Gastroesophageal sphincter (tissue), 4 donors: ENCODE data around the gene PDE4B. TPM values are rescaled to one million over a fixed set of nuclear protein-coding genes. Genes with fewer than 3 reads are reported as not detected.
A peak's percentile ranks its signal among the peaks of the same experiment; 100 is the strongest.

Experiments used
- ATAC-seq: fragments of 150-250 bp; one replicate; pipeline ENCODE4 v1.9.1; 2016; ENCODE audit warnings: mild to moderate bottlenecking, moderate library complexity
- H3K27ac ChIP-seq, 4 donors: fragments of 200-600 bp; sonication (generic) in 3 of 4; 1 replicate in 3 of 4; 2 replicates in 1 of 4; pipeline ENCODE4 v1.5.1; 2016 to 2019
- H3K27me3 ChIP-seq: fragments of 200-600 bp; sonication (generic); one replicate; pipeline ENCODE4 v1.5.1; 2019
- H3K36me3 ChIP-seq, 2 donors: fragments of 200-600 bp; sonication (generic); one replicate each; pipeline ENCODE4 v1.5.1; 2019; ENCODE audit warnings: control low read depth in 1 of 2
- H3K4me1 ChIP-seq, 3 donors: fragments of 200-600 bp; sonication (generic); 1 replicate in 2 of 3; 2 replicates in 1 of 3; pipeline ENCODE4 v1.5.1; 2016 to 2019; ENCODE audit warnings: control low read depth in 2 of 3
- H3K4me3 ChIP-seq, 2 donors: fragments of 200-600 bp; sonication (generic); one replicate each; pipeline ENCODE4 v1.5.1; 2019; ENCODE audit warnings: mild to moderate bottlenecking in 1 of 2, moderate library complexity in 1 of 2
- H3K9me3 ChIP-seq, 3 donors: fragments of 200-600 bp; sonication (generic); one replicate each; pipeline ENCODE4 v1.5.1; 2017 to 2019; ENCODE audit warnings: control low read depth in 2 of 3
- EP300 ChIP-seq: sonication (generic); formaldehyde crosslinking; IDR thresholded peaks from one replicate; pipeline ENCODE4 v1.6.1; 2017; ENCODE audit warnings: antibody characterized with exemption, mild to moderate bottlenecking
- POLR2A ChIP-seq, 2 donors: fragments of 450-650 bp; IDR thresholded peaks; one replicate each; pipeline ENCODE4 v1.6.1; 2017; ENCODE audit warnings: antibody characterized with exemption in 2 of 2, mild to moderate bottlenecking in 2 of 2, moderate library complexity in 1 of 2
- POLR2AphosphoS5 ChIP-seq: sonication (generic); formaldehyde crosslinking; IDR thresholded peaks from one replicate; pipeline ENCODE4 v1.6.1; 2017; ENCODE audit warnings: antibody characterized with exemption
- WGBS, 2 donors: methylation state at CpG; one replicate each; pipeline ENCODE4 v1.1.5; 2018; ENCODE audit warnings: low coverage in 1 of 2; 5-methylcytosine and 5-hydroxymethylcytosine counted together
- total RNA-seq, 4 donors: library from RNA; depleted of rRNA; stranded (reverse); fragments of >200 nt; gene quantifications; one replicate each; pipeline ENCODE4 v1.1.0, GENCODE V29; 2016
- TF ChIP-seq, protein P1 (sequence below), 4 experiments: fragments of 200-600 bp in 2 of 4; fragments of 450-650 bp in 2 of 4; sonication (generic) in 1 of 4; IDR thresholded peaks; one replicate each; pipeline ENCODE4 v1.5.1; 2017 to 2019; ENCODE audit warnings: antibody characterized with exemption in 4 of 4, mild to moderate bottlenecking in 2 of 4, moderate library complexity in 2 of 4

PDE4B gene
- total RNA-seq, 4 donors from 2014 or later, result 5.9 to 16.2 (median 8.8) TPM

DNA sequence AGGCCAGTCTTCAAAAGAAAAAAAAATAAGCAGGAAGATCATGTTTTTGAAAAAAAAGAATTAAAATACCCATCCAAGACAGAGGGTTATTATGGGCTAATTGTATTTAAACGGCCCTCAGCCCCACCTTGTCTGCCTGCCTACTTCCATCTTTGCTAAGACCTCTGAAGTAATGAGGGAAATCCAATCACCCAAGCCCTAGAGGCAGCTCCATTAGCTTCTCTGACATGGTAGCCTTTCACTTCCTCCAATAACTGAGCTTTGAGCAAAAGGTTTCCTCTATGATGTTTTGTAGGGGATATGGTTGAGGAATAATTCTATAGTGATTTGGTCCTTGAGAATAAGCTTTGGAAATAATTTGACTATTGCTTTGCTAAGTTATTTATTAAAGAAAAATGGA, 563.1 kb downstream of the PDE4B start:
- TF ChIP-seq, protein P1, sequence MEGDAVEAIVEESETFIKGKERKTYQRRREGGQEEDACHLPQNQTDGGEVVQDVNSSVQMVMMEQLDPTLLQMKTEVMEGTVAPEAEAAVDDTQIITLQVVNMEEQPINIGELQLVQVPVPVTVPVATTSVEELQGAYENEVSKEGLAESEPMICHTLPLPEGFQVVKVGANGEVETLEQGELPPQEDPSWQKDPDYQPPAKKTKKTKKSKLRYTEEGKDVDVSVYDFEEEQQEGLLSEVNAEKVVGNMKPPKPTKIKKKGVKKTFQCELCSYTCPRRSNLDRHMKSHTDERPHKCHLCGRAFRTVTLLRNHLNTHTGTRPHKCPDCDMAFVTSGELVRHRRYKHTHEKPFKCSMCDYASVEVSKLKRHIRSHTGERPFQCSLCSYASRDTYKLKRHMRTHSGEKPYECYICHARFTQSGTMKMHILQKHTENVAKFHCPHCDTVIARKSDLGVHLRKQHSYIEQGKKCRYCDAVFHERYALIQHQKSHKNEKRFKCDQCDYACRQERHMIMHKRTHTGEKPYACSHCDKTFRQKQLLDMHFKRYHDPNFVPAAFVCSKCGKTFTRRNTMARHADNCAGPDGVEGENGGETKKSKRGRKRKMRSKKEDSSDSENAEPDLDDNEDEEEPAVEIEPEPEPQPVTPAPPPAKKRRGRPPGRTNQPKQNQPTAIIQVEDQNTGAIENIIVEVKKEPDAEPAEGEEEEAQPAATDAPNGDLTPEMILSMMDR (IDR thresholded peaks at IDR 0.05), result no peak
- no peak for TF ChIP-seq POLR2AphosphoS5
- no peak for TF ChIP-seq EP300
- TF ChIP-seq POLR2A (IDR thresholded peaks at IDR 0.05), result no peak
- H3K36me3 ChIP-seq, result peaks cover 0 to 7% of the 10 kb centered on the region in 2 donors
- no peak for ATAC-seq
- H3K27ac ChIP-seq, result no peak overlapping the region
- H3K4me3 ChIP-seq, result no peak overlapping the region
- H3K27me3 ChIP-seq, result no peaks in the 10 kb centered on the region
- H3K9me3 ChIP-seq, result no peaks in the 10 kb centered on the region
- H3K4me1 ChIP-seq, result peaks cover 12 to 61% (median 21%) of the 10 kb centered on the region in 3 donors
- WGBS, 2 donors, result 70 to 89% methylated on average over 1 of the region's 1 CpG

DNA sequence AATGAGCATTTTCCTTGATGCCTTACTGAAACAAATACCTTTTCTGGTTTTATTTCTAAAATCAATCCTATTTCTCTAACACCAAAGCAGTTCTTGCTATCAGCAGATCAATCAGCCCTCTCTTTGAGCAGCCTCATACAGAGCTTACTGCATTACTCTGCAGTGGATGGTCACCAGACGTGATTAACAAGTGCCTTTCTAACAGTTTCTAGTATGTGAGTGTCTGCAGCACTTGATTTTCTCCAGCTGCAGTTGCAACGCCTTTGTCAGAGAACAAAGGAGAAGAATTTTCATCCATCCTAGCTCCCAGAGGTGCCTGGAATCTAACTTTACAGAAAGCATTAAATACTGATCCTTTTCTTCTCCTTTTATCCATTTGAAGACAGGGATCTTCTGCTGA, 563.9 kb downstream of the PDE4B start:
- Histone ChIP-seq H3K27ac (no peak overlapping the region), H3K36me3 (peaks cover 0 to 7% of the 10 kb centered on the region in 2 donors), H3K9me3 (no peaks in the 10 kb centered on the region), H3K4me3 (no peak overlapping the region), H3K4me1 (peaks cover 12 to 57% (median 21%) of the 10 kb centered on the region in 3 donors), H3K27me3 (no peaks in the 10 kb centered on the region)
- TF ChIP-seq EP300, result no peak
- no peak for TF ChIP-seq POLR2A (IDR thresholded peaks at IDR 0.05)
- TF ChIP-seq POLR2AphosphoS5, result no peak
- TF ChIP-seq, protein P1 (IDR thresholded peaks at IDR 0.05), result no peak
- 69 to 83% methylated on average over 2 of the region's 2 CpGs for WGBS, 2 donors
- ATAC-seq, result no peak

DNA sequence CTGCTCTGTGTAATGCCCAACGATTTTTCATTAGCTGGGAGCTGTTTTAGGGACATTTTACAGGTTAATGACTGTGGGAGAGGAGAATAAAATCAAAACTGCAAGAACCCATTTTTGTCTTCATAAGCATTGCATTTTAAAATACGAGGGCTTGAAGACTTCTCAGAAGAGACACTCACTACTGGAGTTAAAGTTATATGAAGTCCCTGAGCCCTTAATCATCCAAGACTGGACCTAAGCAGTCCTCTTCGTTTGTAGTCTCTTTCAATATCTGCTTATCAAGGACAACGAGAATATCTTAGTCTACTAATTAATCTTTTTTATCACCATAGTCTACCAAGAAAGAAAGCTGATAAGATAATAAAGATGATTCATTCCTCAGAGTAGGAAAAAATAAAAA, 564.3 kb downstream of the PDE4B start:
- peaks cover 0 to 11% of the 10 kb centered on the region in 2 donors for H3K36me3 ChIP-seq
- no peak overlapping the region for H3K27ac ChIP-seq
- ATAC-seq, result no peak
- no peak for TF ChIP-seq POLR2AphosphoS5
- no peak for TF ChIP-seq POLR2A (IDR thresholded peaks at IDR 0.05)
- no peak for TF ChIP-seq EP300
- TF ChIP-seq, protein P1 (IDR thresholded peaks at IDR 0.05), result no peak
- peaks cover 10 to 55% (median 21%) of the 10 kb centered on the region in 3 donors for H3K4me1 ChIP-seq
- no peaks in the 10 kb centered on the region for H3K9me3 ChIP-seq
- no peak overlapping the region for H3K4me3 ChIP-seq
- WGBS, 2 donors, result 69 to 78% methylated on average over 4 of the region's 4 CpGs
- H3K27me3 ChIP-seq, result no peaks in the 10 kb centered on the region

DNA sequence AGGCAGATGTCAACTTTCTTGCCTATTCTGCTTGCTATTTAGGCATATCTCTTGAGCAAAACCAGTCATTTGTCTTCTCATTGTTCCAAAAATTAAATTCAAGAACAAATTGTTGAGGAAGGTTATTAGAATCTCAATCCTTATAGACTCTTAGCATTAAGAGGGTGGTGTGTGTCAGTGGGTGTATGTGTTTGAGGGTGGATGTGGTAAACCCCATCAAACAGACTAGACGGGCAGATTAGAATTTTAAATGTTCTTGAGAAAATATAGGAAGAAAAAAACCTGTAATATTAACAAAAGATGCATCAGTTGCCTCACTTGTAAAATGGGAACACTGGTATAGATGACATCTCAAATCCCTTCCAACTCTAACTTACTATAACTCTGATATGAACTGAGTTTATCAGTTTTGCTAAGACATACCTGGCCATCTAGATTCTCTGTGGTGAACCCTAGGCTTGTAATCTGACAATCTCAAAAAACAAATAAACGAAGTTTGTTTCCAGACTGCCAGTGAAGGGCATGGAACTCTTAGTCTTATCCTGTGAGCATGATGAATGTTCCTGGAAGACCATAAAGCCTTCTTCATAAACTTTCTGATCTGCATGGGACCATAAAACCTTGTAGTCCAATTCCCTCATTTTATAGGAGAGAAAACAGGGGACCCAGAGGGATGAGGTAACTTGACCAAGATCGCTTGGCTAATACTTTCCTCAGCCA, 564.9 kb downstream of the PDE4B start:
- WGBS, 2 donors, result 86 to 91% methylated on average over 2 to 3 of the region's 3 CpGs
- peaks cover 0 to 17% of the 10 kb centered on the region in 2 donors for H3K36me3 ChIP-seq
- TF ChIP-seq, protein P1 (IDR thresholded peaks at IDR 0.05), result no peak
- TF ChIP-seq EP300, result no peak
- no peak for TF ChIP-seq POLR2A (IDR thresholded peaks at IDR 0.05)
- no peak for TF ChIP-seq POLR2AphosphoS5
- no peaks in the 10 kb centered on the region for H3K9me3 ChIP-seq
- no peak overlapping the region for H3K27ac ChIP-seq
- H3K4me1 ChIP-seq, result peaks cover 7 to 50% (median 21%) of the 10 kb centered on the region in 3 donors
- H3K4me3 ChIP-seq, result no peak overlapping the region
- H3K27me3 ChIP-seq, result no peaks in the 10 kb centered on the region
- no peak for ATAC-seq

DNA sequence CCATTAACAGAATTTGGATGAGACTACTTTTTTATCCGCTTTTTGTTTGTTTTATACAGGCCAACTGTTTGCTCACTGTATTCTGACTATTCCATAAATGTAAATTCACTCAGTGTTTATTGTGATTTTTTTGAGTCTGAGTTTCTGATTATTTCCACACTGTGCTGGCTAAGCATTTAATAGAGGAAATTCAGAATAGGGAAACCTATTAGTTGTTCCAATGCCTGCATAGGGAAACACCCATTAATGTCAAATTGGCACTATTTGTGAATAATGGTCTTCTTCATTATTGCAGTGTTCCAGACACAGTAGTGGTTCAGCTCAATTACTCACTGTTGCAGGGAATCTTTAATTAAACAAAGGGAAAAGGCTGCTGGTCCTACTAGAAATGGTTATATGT, 566.6 kb downstream of the PDE4B start:
- Histone ChIP-seq H3K4me1 (peaks cover 7 to 34% (median 11%) of the 10 kb centered on the region in 3 donors), H3K27ac (peak overlapping the region in 1 of 4 donors; percentile 26), H3K9me3 (no peaks in the 10 kb centered on the region), H3K4me3 (no peak overlapping the region), H3K36me3 (peaks cover 0 to 33% of the 10 kb centered on the region in 2 donors), H3K27me3 (no peaks in the 10 kb centered on the region)
- 41 to 69% methylated on average over 1 of the region's 1 CpG for WGBS, 2 donors
- no peak for ATAC-seq
- TF ChIP-seq EP300 (no peak), POLR2A (IDR thresholded peaks at IDR 0.05) (no peak), POLR2AphosphoS5 (no peak)
- TF ChIP-seq, protein P1 (IDR thresholded peaks at IDR 0.05), result no peak
